Cardiac muscle cell (in vitro differentiated cells and primary cell): ENCODE data around the gene ACTBL2. TPM values are rescaled to one million over a fixed set of nuclear protein-coding genes. Genes with fewer than 3 reads are reported as not detected.

Experiments
- DNase-seq, 2 donors: peaks; one replicate each; pipeline versions ENCODE4 v3.0.0 to v3.0.0-alpha.2; 2010 to 2017; ENCODE audit warnings: low read depth in 1 of 2, low spot score in 1 of 2
- H3K27ac ChIP-seq: fragments of 200-600 bp; sonication (generic); 2 replicates; pipeline ENCODE4 v1.5.1; 2016
- H3K27me3 ChIP-seq: fragments of 200-600 bp; sonication (generic); 2 replicates; pipeline ENCODE4 v1.6.0; 2016; ENCODE audit warnings: control low read depth
- H3K36me3 ChIP-seq: fragments of 200-600 bp; sonication (generic); 2 replicates; pipeline ENCODE4 v1.5.1; 2016; ENCODE audit warnings: control low read depth
- H3K4me1 ChIP-seq: fragments of 200-600 bp; sonication (generic); 2 replicates; pipeline ENCODE4 v1.8.1; 2017; ENCODE audit warnings: low read depth, mild to moderate bottlenecking, mixed run types
- H3K4me3 ChIP-seq: fragments of 200-600 bp; sonication (generic); 2 replicates; pipeline ENCODE4 v1.5.1; 2016; ENCODE audit warnings: mild to moderate bottlenecking
- H3K9me3 ChIP-seq: fragments of 200-600 bp; sonication (generic); 2 replicates; pipeline ENCODE4 v1.5.1; 2017; ENCODE audit warnings: low read depth, mild to moderate bottlenecking, control low read depth
- CTCF ChIP-seq: IDR thresholded peaks from 2 replicates; pipeline ENCODE4 v1.5.1; 2012; ENCODE audit warnings: low read depth, mild to moderate bottlenecking, low read length
- polyA plus RNA-seq: library from polyadenylated mRNA; unstranded; fragments of >200 nt; fragmentation: Nextera tagmentation; extraction: Ambion mirVana; gene quantifications from 2 replicates; pipeline ENCODE4 v1.2.1, GENCODE V29; 2016
- total RNA-seq: library from RNA; depleted of rRNA; stranded (reverse); fragments of >200 nt; gene quantifications from 2 replicates; pipeline ENCODE4 v1.2.3, GENCODE V29; 2016

Gene ACTBL2
- total and polyA plus RNA-seq, 2 experiments from 2014 or later = not detected

- Histone ChIP-seq H3K4me1 (peaks cover 20% of the 10 kb centered on the region), H3K27ac (peak overlapping the region; percentile 41), H3K27me3 (no peaks in the 10 kb centered on the region), H3K36me3 (no peaks in the 10 kb centered on the region), H3K4me3 (no peak overlapping the region), H3K9me3 (no peaks in the 10 kb centered on the region)
- no peak for DNase-seq
- TF ChIP-seq CTCF = no peak
These were observed 44.4 kb downstream of the ACTBL2 start for GRCh38 chr5:57437976-57438805.

- TF ChIP-seq CTCF = no peak
- Histone ChIP-seq H3K36me3 (no peaks in the 10 kb centered on the region), H3K9me3 (no peaks in the 10 kb centered on the region), H3K27me3 (no peaks in the 10 kb centered on the region), H3K27ac (no peak overlapping the region), H3K4me1 (peaks cover 19% of the 10 kb centered on the region), H3K4me3 (no peak overlapping the region)
- DNase-seq = no peak
These were observed 46.0 kb downstream of the ACTBL2 start for GRCh38 chr5:57436586-57436985.

GRCh38 chr5:57435701-57436134 is 46.9 kb downstream of the ACTBL2 start:
- no peaks in the 10 kb centered on the region for H3K9me3 ChIP-seq
- H3K27ac ChIP-seq = no peak overlapping the region
- no peak for TF ChIP-seq CTCF
- no peaks in the 10 kb centered on the region for H3K27me3 ChIP-seq
- no peaks in the 10 kb centered on the region for H3K36me3 ChIP-seq
- DNase-seq = peak in 1 of 2 donors; percentile 99
- no peak overlapping the region for H3K4me3 ChIP-seq
- peaks cover 17% of the 10 kb centered on the region for H3K4me1 ChIP-seq

DNA sequence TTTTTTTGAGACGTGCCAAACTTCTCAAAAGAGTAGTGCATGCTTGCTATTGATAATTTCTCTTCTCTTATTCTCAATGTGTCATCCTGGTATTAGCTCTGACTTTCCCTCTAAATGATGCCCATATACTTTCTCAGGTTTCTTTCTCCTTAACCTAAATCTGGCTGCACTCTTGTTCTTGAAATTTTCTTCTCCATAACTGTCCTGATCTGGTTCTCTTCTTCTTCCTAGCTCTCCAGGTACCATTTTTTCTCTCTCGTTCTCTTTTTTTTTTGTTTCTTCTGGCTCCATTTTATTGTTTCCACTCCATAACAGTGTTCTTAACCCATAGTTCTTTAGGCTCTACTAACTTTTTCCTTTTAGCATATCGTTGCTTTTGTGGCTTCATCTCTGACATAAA is 47.9 kb downstream of the ACTBL2 start:
- Histone ChIP-seq H3K27ac (peak overlapping the region; percentile 53), H3K4me3 (no peak overlapping the region), H3K9me3 (no peaks in the 10 kb centered on the region), H3K4me1 (peaks cover 17% of the 10 kb centered on the region), H3K27me3 (no peaks in the 10 kb centered on the region), H3K36me3 (no peaks in the 10 kb centered on the region)
- TF ChIP-seq CTCF = no peak
- no peak for DNase-seq

DNA sequence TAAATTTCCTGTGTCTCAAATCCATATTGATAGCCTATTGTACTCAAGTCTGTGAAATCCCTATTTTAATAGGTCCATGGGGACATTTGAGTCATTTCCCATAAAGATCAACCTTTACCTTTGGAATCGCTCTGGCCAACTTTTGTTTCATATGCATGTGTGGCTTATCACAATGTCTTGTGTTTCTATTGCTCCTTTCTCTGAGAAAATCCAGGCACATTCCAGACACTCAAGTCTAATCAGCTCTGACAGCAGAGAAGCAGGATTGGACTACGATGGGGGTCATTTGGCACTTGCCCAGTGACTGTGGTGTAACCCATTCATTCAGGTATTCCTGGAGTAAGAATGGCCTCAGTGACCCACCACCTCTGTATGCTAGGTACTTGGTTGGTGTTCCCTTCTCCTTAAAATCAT is 48.4 kb downstream of the ACTBL2 start:
- Histone ChIP-seq H3K36me3 (no peaks in the 10 kb centered on the region), H3K27ac (peak overlapping the region; percentile 85), H3K4me1 (peaks cover 17% of the 10 kb centered on the region), H3K9me3 (no peaks in the 10 kb centered on the region), H3K27me3 (no peaks in the 10 kb centered on the region), H3K4me3 (no peak overlapping the region)
- peak; percentile 93 to 94 for DNase-seq
- TF ChIP-seq CTCF = no peak
